Measurements from ENCODE around the gene PLEKHA7. TPM values are rescaled to one million over a fixed set of nuclear protein-coding genes. Genes with fewer than 3 reads are reported as not detected.

Gene PLEKHA7
- total RNA-seq, 1 experiment from 2014 or later = 7.2 TPM

DNA sequence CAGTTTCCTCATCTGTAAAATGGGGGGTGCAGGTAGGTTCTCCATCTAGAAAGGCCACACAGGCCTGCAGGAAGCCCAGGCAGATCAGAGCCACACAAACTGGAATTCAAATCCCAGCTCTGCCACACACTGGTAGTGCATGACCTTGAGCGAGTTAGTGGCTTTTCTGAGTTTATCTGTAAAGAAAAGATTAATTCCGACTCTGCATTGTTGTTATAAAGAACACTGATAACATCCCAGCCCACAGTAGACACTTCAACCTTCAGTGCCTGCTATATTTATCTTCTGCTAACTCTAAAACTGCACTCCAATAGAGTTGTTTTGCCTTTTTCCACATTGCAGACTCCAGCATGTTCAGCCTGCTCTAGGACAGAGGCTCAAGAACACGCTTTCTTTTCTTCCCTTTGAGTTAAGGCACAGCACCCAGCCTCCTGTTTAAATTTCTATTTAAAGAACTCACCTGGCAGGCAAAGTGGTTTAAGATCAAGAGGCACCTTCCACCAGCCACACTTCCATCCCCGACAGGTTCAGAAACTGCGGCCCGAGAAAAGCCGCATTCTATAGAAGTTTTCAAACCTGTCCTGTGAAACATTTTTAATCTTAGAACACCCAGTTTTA, 133.9 kb downstream of the PLEKHA7 start:
- H3K36me3 ChIP-seq (ENCODE audit: control insufficient read depth in 1 of 2, insufficient read depth in 2 of 2, low read length in 2 of 2) = no peaks in the 10 kb centered on the region
- ATAC-seq = no peak
- no peaks in the 10 kb centered on the region for H3K9me2 ChIP-seq (ENCODE audit: insufficient read depth)
- no peak overlapping the region for H2AFZ ChIP-seq (ENCODE audit: low read depth, low read length, poor library complexity, severe bottlenecking)
- H3K27ac ChIP-seq (ENCODE audit: low read depth, low read length) = no peak overlapping the region
- ChIA-PET RAD21 (ENCODE audit: low non-redundant PET in 1 of 2, low total read pairs in 2 of 2, uncharacterized antibody in 2 of 2, unreplicated experiment in 2 of 2) (no interaction called here), POLR2A (no interaction called here), CTCF (no interaction called here)
- no peak overlapping the region for H3K9ac ChIP-seq (ENCODE audit: low read length)
- H3K4me3 ChIP-seq (replicated peaks in 1 of 2; ENCODE audit: low read depth in 1 of 2, low read length in 2 of 2) = no peak overlapping the region
- TF ChIP-seq CBX3 (IDR thresholded peaks at IDR 0.05; ENCODE audit: low read depth) (no peak), JUND (IDR thresholded peaks at IDR 0.05) (no peak), ZFX (IDR thresholded peaks at IDR 0.05) (no peak), ZNF274 (IDR thresholded peaks at IDR 0.05; ENCODE audit: low read depth, low read length) (no peak), FOSL1 (IDR thresholded peaks at IDR 0.05; ENCODE audit: low read depth) (no peak), TCF7L2 (IDR thresholded peaks at IDR 0.05; ENCODE audit: borderline replicate concordance, extremely low read depth, insufficient read depth, insufficient read length) (no peak), ELF1 (IDR thresholded peaks at IDR 0.05; ENCODE audit: borderline replicate concordance, low read depth) (no peak)
- TF ChIP-seq, protein P1, sequence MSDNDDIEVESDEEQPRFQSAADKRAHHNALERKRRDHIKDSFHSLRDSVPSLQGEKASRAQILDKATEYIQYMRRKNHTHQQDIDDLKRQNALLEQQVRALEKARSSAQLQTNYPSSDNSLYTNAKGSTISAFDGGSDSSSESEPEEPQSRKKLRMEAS (IDR thresholded peaks at IDR 0.05) = no peak
- no peak for DNase-seq (ENCODE audit: low read depth, low spot score)
- H3K4me2 ChIP-seq (ENCODE audit: low read length) = no peak overlapping the region
- no peaks in the 10 kb centered on the region for H3K27me3 ChIP-seq (ENCODE audit: insufficient read depth, low read length)
- H3K79me2 ChIP-seq (ENCODE audit: insufficient read depth, low read length) = no peaks in the 10 kb centered on the region
- BruUV-seq (replicated peaks) = no TSS peak
- H4K20me1 ChIP-seq (ENCODE audit: insufficient read depth) = no peaks in the 10 kb centered on the region
- H3K4me1 ChIP-seq (ENCODE audit: control insufficient read depth in 1 of 2, insufficient read depth in 2 of 2, low read length in 2 of 2) = peaks cover 5 to 20% of the 10 kb centered on the region in 2 experiments; a peak in 3 of 4 replicates
- H3K9me3 ChIP-seq (ENCODE audit: control insufficient read depth in 1 of 2, insufficient read depth in 1 of 2, low read depth in 1 of 2, low read length in 2 of 2) = no peaks in the 10 kb centered on the region
- intact Hi-C loops (cut with micrococcal nuclease) = no loop called here

DNA sequence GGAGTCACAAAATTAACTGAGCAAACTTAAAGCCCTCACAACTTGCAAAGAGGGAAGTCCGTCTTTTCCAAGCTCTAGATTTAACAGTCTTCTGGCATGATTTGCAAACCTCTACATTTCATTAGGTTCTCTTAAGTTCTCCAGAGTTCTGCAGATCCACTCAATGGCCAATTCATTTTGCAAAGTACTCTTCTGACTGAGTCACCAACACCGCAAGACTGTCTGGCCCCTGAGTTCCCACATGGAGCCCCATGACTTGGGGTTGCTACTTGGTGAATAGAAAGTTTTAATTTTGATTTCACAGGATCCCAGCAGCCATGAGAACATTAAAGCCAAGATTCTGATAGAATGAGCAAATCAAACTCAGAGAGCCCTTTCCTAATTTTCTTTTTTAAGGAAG, 134.5 kb downstream of the PLEKHA7 start:
- H3K36me3 ChIP-seq (ENCODE audit: control insufficient read depth in 1 of 2, insufficient read depth in 2 of 2, low read length in 2 of 2) = no peaks in the 10 kb centered on the region
- TF ChIP-seq CBX3 (IDR thresholded peaks at IDR 0.05; ENCODE audit: low read depth) (no peak), SIN3A (IDR thresholded peaks at IDR 0.05; ENCODE audit: low read depth) (no peak), RAD21 (IDR thresholded peaks at IDR 0.05; ENCODE audit: low read depth) (no peak), EGR1 (IDR thresholded peaks at IDR 0.05; ENCODE audit: low read depth) (no peak), TCF7L2 (IDR thresholded peaks at IDR 0.05; ENCODE audit: borderline replicate concordance, extremely low read depth, insufficient read depth, insufficient read length) (no peak), POLR2A (IDR thresholded peaks at IDR 0.05; ENCODE audit: borderline replicate concordance, extremely low read depth, insufficient read depth, insufficient read length) (no peak), ZFX (IDR thresholded peaks at IDR 0.05) (no peak), FOSL1 (IDR thresholded peaks at IDR 0.05; ENCODE audit: low read depth) (no peak), JUND (IDR thresholded peaks at IDR 0.05) (no peak), POLR2AphosphoS5 (IDR thresholded peaks at IDR 0.05; ENCODE audit: low read depth, low read length) (no peak), SP1 (IDR thresholded peaks at IDR 0.05; ENCODE audit: low read depth) (no peak), ZNF274 (IDR thresholded peaks at IDR 0.05; ENCODE audit: low read depth, low read length) (no peak), YY1 (IDR thresholded peaks at IDR 0.05; ENCODE audit: extremely low read depth, insufficient replicate concordance, low read depth, low read length) (no peak)
- TF ChIP-seq, protein P2, sequence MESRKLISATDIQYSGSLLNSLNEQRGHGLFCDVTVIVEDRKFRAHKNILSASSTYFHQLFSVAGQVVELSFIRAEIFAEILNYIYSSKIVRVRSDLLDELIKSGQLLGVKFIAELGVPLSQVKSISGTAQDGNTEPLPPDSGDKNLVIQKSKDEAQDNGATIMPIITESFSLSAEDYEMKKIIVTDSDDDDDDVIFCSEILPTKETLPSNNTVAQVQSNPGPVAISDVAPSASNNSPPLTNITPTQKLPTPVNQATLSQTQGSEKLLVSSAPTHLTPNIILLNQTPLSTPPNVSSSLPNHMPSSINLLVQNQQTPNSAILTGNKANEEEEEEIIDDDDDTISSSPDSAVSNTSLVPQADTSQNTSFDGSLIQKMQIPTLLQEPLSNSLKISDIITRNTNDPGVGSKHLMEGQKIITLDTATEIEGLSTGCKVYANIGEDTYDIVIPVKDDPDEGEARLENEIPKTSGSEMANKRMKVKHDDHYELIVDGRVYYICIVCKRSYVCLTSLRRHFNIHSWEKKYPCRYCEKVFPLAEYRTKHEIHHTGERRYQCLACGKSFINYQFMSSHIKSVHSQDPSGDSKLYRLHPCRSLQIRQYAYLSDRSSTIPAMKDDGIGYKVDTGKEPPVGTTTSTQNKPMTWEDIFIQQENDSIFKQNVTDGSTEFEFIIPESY (IDR thresholded peaks at IDR 0.05; ENCODE audit: extremely low read depth, insufficient replicate concordance, low read length) = no peak
- TF ChIP-seq, protein P1 (IDR thresholded peaks at IDR 0.05) = no peak
- RAD21 ChIA-PET (ENCODE audit: low non-redundant PET in 1 of 2, low total read pairs in 2 of 2, uncharacterized antibody in 2 of 2, unreplicated experiment in 2 of 2) = no interaction called here

More for the DNA sequence above, 134.5 kb downstream of the PLEKHA7 start:
- Histone ChIP-seq H3K4me2 (ENCODE audit: low read length) (no peak overlapping the region), H3K79me2 (ENCODE audit: insufficient read depth, low read length) (no peaks in the 10 kb centered on the region), H3K9me3 (ENCODE audit: control insufficient read depth in 1 of 2, insufficient read depth in 1 of 2, low read depth in 1 of 2, low read length in 2 of 2) (no peaks in the 10 kb centered on the region), H3K27me3 (ENCODE audit: insufficient read depth, low read length) (no peaks in the 10 kb centered on the region), H4K20me1 (ENCODE audit: insufficient read depth) (no peaks in the 10 kb centered on the region), H3K4me1 (ENCODE audit: control insufficient read depth in 1 of 2, insufficient read depth in 2 of 2, low read length in 2 of 2) (peaks cover 5 to 20% of the 10 kb centered on the region in 2 experiments; a peak in 3 of 4 replicates), H3K9me2 (ENCODE audit: insufficient read depth) (no peaks in the 10 kb centered on the region), H2AFZ (ENCODE audit: low read depth, low read length, poor library complexity, severe bottlenecking) (no peak overlapping the region), H3K9ac (ENCODE audit: low read length) (no peak overlapping the region), H3K4me3 (replicated peaks in 1 of 2; ENCODE audit: low read depth in 1 of 2, low read length in 2 of 2) (no peak overlapping the region), H3K27ac (ENCODE audit: low read depth, low read length) (no peak overlapping the region)
- ATAC-seq = no peak
- CTCF ChIA-PET = no interaction called here
- POLR2A ChIA-PET = no interaction called here
- intact Hi-C loops (cut with micrococcal nuclease) = no loop called here
- no peak for DNase-seq (ENCODE audit: low read depth, low spot score)
- BruUV-seq (replicated peaks) = no TSS peak
